ENCODE measurements around the gene PIGV. TPM values are rescaled to one million over a fixed set of nuclear protein-coding genes. Genes with fewer than 3 reads are reported as not detected.
A peak's percentile ranks its signal among the peaks of the same experiment; 100 is the strongest.
"Not testable (repeated sequence)": the region's sequence is repeated elsewhere in the genome, so short reads cannot be mapped to it uniquely, and the experiment has no call there.

The PIGV gene
- total RNA-seq, 1 donor from 2014 or later = 14.2 TPM

GRCh38 chr1:26833432-26834405 lies 46.0 kb downstream of the PIGV start:
- H3K9me3 Mint-ChIP-seq (ENCODE audit: unreplicated experiment) = no peaks in the 10 kb centered on the region
- peaks cover 30% of the 10 kb centered on the region for H3K36me3 Mint-ChIP-seq (ENCODE audit: unreplicated experiment)
- DNase-seq (ENCODE audit: extremely low spot score, unreplicated experiment) = no peak
- H3K4me3 Mint-ChIP-seq (ENCODE audit: unreplicated experiment) = no peak overlapping the region
- no peak for TF ChIP-seq CTCF (IDR thresholded peaks at IDR 0.05)
- H3K4me1 Mint-ChIP-seq (ENCODE audit: unreplicated experiment) = peaks cover 10% of the 10 kb centered on the region
- H3K27ac Mint-ChIP-seq (ENCODE audit: unreplicated experiment) = no peak overlapping the region
- no peaks in the 10 kb centered on the region for H3K27me3 Mint-ChIP-seq (ENCODE audit: unreplicated experiment)

- H3K27ac Mint-ChIP-seq (ENCODE audit: unreplicated experiment); H3K4me3 Mint-ChIP-seq (ENCODE audit: unreplicated experiment); H3K9me3 Mint-ChIP-seq (ENCODE audit: unreplicated experiment); H3K4me1 Mint-ChIP-seq (ENCODE audit: unreplicated experiment); DNase-seq (ENCODE audit: extremely low spot score, unreplicated experiment); H3K27me3 Mint-ChIP-seq (ENCODE audit: unreplicated experiment): not testable (repeated sequence)
- H3K36me3 Mint-ChIP-seq (ENCODE audit: unreplicated experiment) = peaks cover 26% of the 10 kb centered on the region
Measured at GRCh38 chr1:26837665-26838064, 49.9 kb downstream of the PIGV start.

- Mint-ChIP-seq H3K27me3 (ENCODE audit: unreplicated experiment) (no peaks in the 10 kb centered on the region), H3K4me1 (ENCODE audit: unreplicated experiment) (peaks cover 5% of the 10 kb centered on the region), H3K9me3 (ENCODE audit: unreplicated experiment) (no peaks in the 10 kb centered on the region), H3K4me3 (ENCODE audit: unreplicated experiment) (no peak overlapping the region), H3K27ac (ENCODE audit: unreplicated experiment) (peak overlapping the region; percentile 45), H3K36me3 (ENCODE audit: unreplicated experiment) (peaks cover 21% of the 10 kb centered on the region)
- TF ChIP-seq CTCF (IDR thresholded peaks at IDR 0.05) = no peak
- no peak for DNase-seq (ENCODE audit: extremely low spot score, unreplicated experiment)
Measured at GRCh38 chr1:26838474-26839338, 51.0 kb downstream of the PIGV start.

GRCh38 chr1:26839339-26839722 lies 51.6 kb downstream of the PIGV start:
- DNase-seq (ENCODE audit: extremely low spot score, unreplicated experiment) = no peak
- Mint-ChIP-seq H3K36me3 (ENCODE audit: unreplicated experiment) (peaks cover 21% of the 10 kb centered on the region), H3K27me3 (ENCODE audit: unreplicated experiment) (no peaks in the 10 kb centered on the region), H3K27ac (ENCODE audit: unreplicated experiment) (peak overlapping the region; percentile 45), H3K4me1 (ENCODE audit: unreplicated experiment) (peaks cover 5% of the 10 kb centered on the region), H3K9me3 (ENCODE audit: unreplicated experiment) (no peaks in the 10 kb centered on the region), H3K4me3 (ENCODE audit: unreplicated experiment) (no peak overlapping the region)
- no peak for TF ChIP-seq CTCF (IDR thresholded peaks at IDR 0.05)

GRCh38 chr1:26839779-26840178 lies 52.0 kb downstream of the PIGV start:
- TF ChIP-seq CTCF (IDR thresholded peaks at IDR 0.05) = no peak
- Mint-ChIP-seq H3K27me3 (ENCODE audit: unreplicated experiment) (no peaks in the 10 kb centered on the region), H3K36me3 (ENCODE audit: unreplicated experiment) (peaks cover 17% of the 10 kb centered on the region), H3K4me3 (ENCODE audit: unreplicated experiment) (no peak overlapping the region), H3K9me3 (ENCODE audit: unreplicated experiment) (no peaks in the 10 kb centered on the region), H3K27ac (ENCODE audit: unreplicated experiment) (no peak overlapping the region), H3K4me1 (ENCODE audit: unreplicated experiment) (peaks cover 5% of the 10 kb centered on the region)
- DNase-seq (ENCODE audit: extremely low spot score, unreplicated experiment) = no peak
